LNCaP clone FGC (cell line): ENCODE results near the gene SECTM1.
"Not testable (repeated sequence)": the region's sequence is repeated elsewhere in the genome, so short reads cannot be mapped to it uniquely, and the experiment has no call there.

Experiments
- DNase-seq: peaks from one replicate; pipeline ENCODE4 v3.0.0-alpha.2; 2011; ENCODE audit warnings: low read depth
- H3K4me3 ChIP-seq: 2 replicates; pipeline ENCODE4 v1.5.1; 2011; ENCODE audit warnings: mild to moderate bottlenecking, low read depth, low read length, control low read depth
- CTCF ChIP-seq: IDR thresholded peaks from 2 replicates; pipeline ENCODE4 v1.5.1; 2012; ENCODE audit warnings: mild to moderate bottlenecking; ENCODE audit not compliant: control insufficient read depth, insufficient read depth; ENCODE audit errors: extremely low read depth

SECTM1 gene

GRCh38 chr17:82348866-82349265, 15.3 kb upstream of the SECTM1 start:
- no peak for TF ChIP-seq CTCF

GRCh38 chr17:82348434-82348833, 14.9 kb upstream of the SECTM1 start:
- no peak for TF ChIP-seq CTCF
- H3K4me3 ChIP-seq, result no peak overlapping the region
- no peak for DNase-seq

More at GRCh38 chr17:82348866-82349265, 15.3 kb upstream of the SECTM1 start:
- H3K4me3 ChIP-seq, result no peak overlapping the region
- DNase-seq, result no peak

GRCh38 chr17:82347994-82348393, 14.4 kb upstream of the SECTM1 start:
- DNase-seq, H3K4me3 ChIP-seq: not testable (repeated sequence)

- TF ChIP-seq CTCF, result no peak
- DNase-seq, result no peak
- no peak overlapping the region for H3K4me3 ChIP-seq
Observed at GRCh38 chr17:82346342-82347300, 13.1 kb upstream of the SECTM1 start.

GRCh38 chr17:82345151-82345976, 11.8 kb upstream of the SECTM1 start:
- no peak overlapping the region for H3K4me3 ChIP-seq
- no peak for TF ChIP-seq CTCF
- DNase-seq, result no peak

- H3K4me3 ChIP-seq, result no peak overlapping the region
- no peak for TF ChIP-seq CTCF
- DNase-seq, result no peak
Observed at GRCh38 chr17:82344175-82344907, 10.8 kb upstream of the SECTM1 start.
